WTC11 (cell line): ENCODE data around the gene INA. TPM values are rescaled to one million over a fixed set of nuclear protein-coding genes. Genes with fewer than 3 reads are reported as not detected.

Experiments used
- AFF4 ChIP-seq: sonication (generic); formaldehyde crosslinking; IDR thresholded peaks from 2 replicates; pipeline ENCODE4 v1.8.1; 2023; ENCODE audit warnings: mild to moderate bottlenecking, missing genetic modification reagents, borderline replicate concordance
- AR ChIP-seq: fragments of 250-450 bp; sonication (Bioruptor Pico); IDR thresholded peaks from 2 replicates; pipeline ENCODE4 v1.9.0; 2021; ENCODE audit warnings: mild to moderate bottlenecking
- ATF1 ChIP-seq: sonication (generic); formaldehyde crosslinking; IDR thresholded peaks from 2 replicates; pipeline ENCODE4 v1.8.1; 2023; ENCODE audit warnings: mild to moderate bottlenecking, moderate library complexity, missing genetic modification reagents
- ATF3 ChIP-seq: sonication (generic); formaldehyde crosslinking; conservative IDR thresholded peaks from 2 replicates; pipeline ENCODE4 v1.8.1; 2022; ENCODE audit warnings: mild to moderate bottlenecking, missing genetic modification reagents
- CBFB ChIP-seq: sonication (generic); formaldehyde crosslinking; IDR thresholded peaks from 2 replicates; pipeline ENCODE4 v1.8.1; 2022; ENCODE audit warnings: mild to moderate bottlenecking, low read depth, missing genetic modification reagents
- ETV6 ChIP-seq: sonication (generic); formaldehyde crosslinking; IDR thresholded peaks from 2 replicates; pipeline ENCODE4 v1.8.1; 2022; ENCODE audit warnings: mild to moderate bottlenecking, missing genetic modification reagents
- FOXJ3 ChIP-seq: sonication (generic); formaldehyde crosslinking; IDR thresholded peaks from 2 replicates; pipeline ENCODE4 v1.9.0; 2021; ENCODE audit warnings: missing genetic modification reagents, mild to moderate bottlenecking, borderline replicate concordance
- FOXP1 ChIP-seq: sonication (generic); formaldehyde crosslinking; IDR thresholded peaks from 2 replicates; pipeline ENCODE4 v1.8.0; 2022; ENCODE audit warnings: missing genetic modification reagents, mild to moderate bottlenecking, moderate library complexity, borderline replicate concordance
- FOXP4 ChIP-seq: sonication (generic); formaldehyde crosslinking; IDR thresholded peaks from 2 replicates; pipeline ENCODE4 v1.8.0; 2022; ENCODE audit warnings: mild to moderate bottlenecking, missing genetic modification reagents
- IRF1 ChIP-seq: sonication (generic); formaldehyde crosslinking; IDR thresholded peaks from 2 replicates; pipeline ENCODE4 v1.8.0; 2023; ENCODE audit warnings: missing genetic modification reagents
- OVOL2 ChIP-seq: fragments of 250-450 bp; sonication (Bioruptor Pico); IDR thresholded peaks from 2 replicates; pipeline ENCODE4 v1.9.0; 2021; ENCODE audit warnings: mild to moderate bottlenecking, borderline replicate concordance
- PREB ChIP-seq: sonication (generic); formaldehyde crosslinking; IDR thresholded peaks from 2 replicates; pipeline ENCODE4 v1.8.1; 2022; ENCODE audit warnings: mild to moderate bottlenecking, missing genetic modification reagents, moderate library complexity, borderline replicate concordance
- PRRX2 ChIP-seq: fragments of 250-450 bp; sonication (Bioruptor Pico); IDR thresholded peaks from 2 replicates; pipeline ENCODE4 v1.8.0; 2021; ENCODE audit warnings: mild to moderate bottlenecking
- SMAD3 ChIP-seq: sonication (generic); formaldehyde crosslinking; IDR thresholded peaks from 2 replicates; pipeline ENCODE4 v1.8.0; 2022; ENCODE audit warnings: missing genetic modification reagents, mild to moderate bottlenecking, borderline replicate concordance
- TCF7 ChIP-seq: sonication (generic); formaldehyde crosslinking; IDR thresholded peaks from 2 replicates; pipeline ENCODE4 v1.8.0; 2022; ENCODE audit warnings: mild to moderate bottlenecking, low read depth, missing genetic modification reagents, moderate library complexity
- TEAD4 ChIP-seq: sonication (generic); formaldehyde crosslinking; IDR thresholded peaks from 2 replicates; pipeline ENCODE4 v1.8.0; 2022; ENCODE audit warnings: mild to moderate bottlenecking, missing genetic modification reagents
- TP53 ChIP-seq: sonication (generic); formaldehyde crosslinking; IDR thresholded peaks from 2 replicates; pipeline ENCODE4 v1.8.1; 2023; ENCODE audit warnings: mild to moderate bottlenecking, missing genetic modification reagents
- USF2 ChIP-seq: sonication (generic); formaldehyde crosslinking; IDR thresholded peaks from 2 replicates; pipeline ENCODE4 v1.8.1; 2023; ENCODE audit warnings: mild to moderate bottlenecking, missing genetic modification reagents, moderate library complexity
- ZBTB21 ChIP-seq: sonication (generic); formaldehyde crosslinking; IDR thresholded peaks from 2 replicates; pipeline ENCODE4 v1.8.1; 2023; ENCODE audit warnings: mild to moderate bottlenecking, missing genetic modification reagents, borderline replicate concordance
- ZNF121 ChIP-seq: sonication (generic); formaldehyde crosslinking; IDR thresholded peaks from 2 replicates; pipeline ENCODE4 v1.8.0; 2023; ENCODE audit warnings: missing genetic modification reagents
- ZNF281 ChIP-seq: sonication (generic); formaldehyde crosslinking; IDR thresholded peaks from 2 replicates; pipeline ENCODE4 v1.8.0; 2023; ENCODE audit warnings: mild to moderate bottlenecking, missing genetic modification reagents
- ZNF416 ChIP-seq: fragments of 250-450 bp; sonication (Bioruptor Pico); IDR thresholded peaks from 2 replicates; pipeline ENCODE4 v1.9.0; 2021; ENCODE audit warnings: mild to moderate bottlenecking, inconsistent platforms
- ZNF512 ChIP-seq: sonication (generic); formaldehyde crosslinking; IDR thresholded peaks from 2 replicates; pipeline ENCODE4 v1.8.1; 2022; ENCODE audit warnings: missing genetic modification reagents, borderline replicate concordance
- total RNA-seq: library from RNA; stranded (reverse); gene quantifications from 3 replicates; pipeline ENCODE4 v1.2.3, GENCODE V29; 2021

Gene INA
- total RNA-seq, 1 experiment from 2014 or later: 20.3 TPM

- TF ChIP-seq ZNF281 (no peak), ATF1 (CRISPR knock-in tag) (no peak), SMAD3 (0 out of 2 replicates have a peak, but pooled peaks have one; percentile 67), TP53 (CRISPR knock-in tag) (no peak; the same call in 1 of the 2 replicates), PREB (CRISPR knock-in tag) (peak; percentile 72; the same call in 1 of the 2 replicates), ZBTB21 (CRISPR knock-in tag) (no peak), AR (CRISPR knock-in tag) (no peak), ATF3 (CRISPR knock-in tag) (no peak), ZNF512 (CRISPR knock-in tag) (peak; percentile 72; the same call in 1 of the 2 replicates), ZNF121 (no peak), IRF1 (CRISPR knock-in tag) (no peak), FOXJ3 (CRISPR knock-in tag) (no peak), OVOL2 (CRISPR knock-in tag) (no peak), FOXP4 (CRISPR knock-in tag) (peak; percentile 79; the same call in 1 of the 2 replicates), FOXP1 (CRISPR knock-in tag) (peak; percentile 70), CBFB (CRISPR knock-in tag) (peak; percentile 79; the same call in 1 of the 2 replicates), ZNF416 (CRISPR knock-in tag) (no peak), PRRX2 (no peak), ETV6 (no peak), USF2 (CRISPR knock-in tag) (no peak), AFF4 (no peak), TCF7 (CRISPR knock-in tag) (0 out of 2 replicates have a peak, but pooled peaks have one; percentile 43), TEAD4 (CRISPR knock-in tag) (0 out of 2 replicates have a peak, but pooled peaks have one; percentile 76)
Observed at GRCh38 chr10:103278862-103279298, 1.9 kb downstream of the INA start (continued).
